NCI-H69 (cell line): ENCODE results near the gene SAMD1.

Experiments
- DNase-seq: peaks from one replicate; lab custom pipeline; 2025; lab: John Stamatoyannopoulos, UW

SAMD1 gene

DNA sequence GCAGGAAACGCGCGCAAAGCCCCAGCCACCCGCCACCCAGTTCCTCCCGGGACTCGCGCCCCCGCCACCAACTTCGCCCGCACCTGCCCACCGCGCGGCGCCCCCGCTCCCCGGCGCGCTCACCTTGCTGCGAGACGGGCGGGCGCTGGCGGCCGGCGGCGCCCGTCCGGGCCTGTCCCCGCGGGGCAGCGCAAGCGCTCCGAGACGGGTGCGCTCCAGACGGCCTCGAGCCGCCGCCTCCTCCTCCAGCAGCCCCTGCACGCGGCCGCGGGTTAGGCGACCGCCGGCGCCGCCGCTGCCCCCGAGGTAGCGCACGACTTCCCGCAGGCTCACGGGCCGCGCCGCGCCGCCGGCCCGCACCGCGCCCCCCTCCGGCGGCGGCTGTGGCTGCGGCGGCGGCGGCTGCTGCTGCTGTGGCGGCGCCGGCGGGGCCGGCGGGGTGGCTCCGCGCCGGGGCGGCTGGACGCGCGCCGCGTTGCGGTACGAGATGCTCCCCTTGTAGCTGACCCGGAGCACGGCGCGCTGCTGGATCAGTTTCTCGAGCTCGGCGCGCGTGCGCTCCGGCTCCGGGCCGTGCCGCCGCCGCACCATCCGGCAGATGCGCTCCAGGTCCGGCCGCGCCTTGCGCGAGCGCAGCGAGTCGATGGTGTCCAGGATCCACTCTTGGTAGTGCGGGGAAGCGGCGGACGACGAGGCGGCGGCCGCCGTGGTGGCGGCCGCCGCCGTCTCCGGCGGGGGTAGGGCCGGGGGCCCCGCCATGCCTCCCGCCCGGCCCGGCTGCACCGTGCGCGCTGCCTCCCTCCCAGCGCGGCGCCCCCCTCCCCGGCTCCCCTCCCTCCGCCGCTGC is 666 bp downstream of the SAMD1 start:
- DNase-seq: peak; percentile 81

DNA sequence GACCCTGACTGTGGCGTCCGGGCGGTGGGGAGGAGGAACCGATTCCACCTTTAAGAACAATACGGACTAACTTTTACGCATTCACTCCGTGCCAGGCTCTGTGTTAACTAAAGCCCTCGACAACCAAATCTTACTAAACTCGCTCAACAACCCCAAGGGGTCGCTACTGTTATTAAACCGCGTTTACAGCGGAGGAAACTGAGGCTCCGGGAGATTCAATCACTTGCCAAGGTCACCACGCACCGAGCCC is 1.2 kb downstream of the SAMD1 start:
- peak; percentile 54 for DNase-seq

- DNase-seq: no peak
Measured at GRCh38 chr19:14088634-14089411, 1.7 kb downstream of the SAMD1 start.

DNA sequence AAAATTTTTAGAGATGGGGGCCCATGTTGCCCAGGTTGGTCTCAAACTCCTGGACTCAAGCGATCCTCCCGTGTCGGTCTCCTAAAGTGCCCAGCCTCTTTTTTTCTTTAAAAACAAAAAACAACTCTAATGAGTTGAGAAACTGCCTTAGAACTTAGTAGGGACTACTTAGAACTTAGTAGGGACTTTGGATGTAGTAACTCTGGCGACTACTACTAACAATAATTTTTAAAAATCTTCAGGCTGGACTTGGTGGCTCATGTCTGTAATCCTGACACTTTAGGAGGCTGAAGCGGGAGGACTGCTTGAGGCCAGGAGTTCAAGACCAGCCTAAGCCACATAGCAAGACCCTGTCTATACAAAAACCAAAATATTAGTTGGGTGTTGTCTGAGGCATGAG is 4.5 kb downstream of the SAMD1 start:
- DNase-seq: no peak

DNA sequence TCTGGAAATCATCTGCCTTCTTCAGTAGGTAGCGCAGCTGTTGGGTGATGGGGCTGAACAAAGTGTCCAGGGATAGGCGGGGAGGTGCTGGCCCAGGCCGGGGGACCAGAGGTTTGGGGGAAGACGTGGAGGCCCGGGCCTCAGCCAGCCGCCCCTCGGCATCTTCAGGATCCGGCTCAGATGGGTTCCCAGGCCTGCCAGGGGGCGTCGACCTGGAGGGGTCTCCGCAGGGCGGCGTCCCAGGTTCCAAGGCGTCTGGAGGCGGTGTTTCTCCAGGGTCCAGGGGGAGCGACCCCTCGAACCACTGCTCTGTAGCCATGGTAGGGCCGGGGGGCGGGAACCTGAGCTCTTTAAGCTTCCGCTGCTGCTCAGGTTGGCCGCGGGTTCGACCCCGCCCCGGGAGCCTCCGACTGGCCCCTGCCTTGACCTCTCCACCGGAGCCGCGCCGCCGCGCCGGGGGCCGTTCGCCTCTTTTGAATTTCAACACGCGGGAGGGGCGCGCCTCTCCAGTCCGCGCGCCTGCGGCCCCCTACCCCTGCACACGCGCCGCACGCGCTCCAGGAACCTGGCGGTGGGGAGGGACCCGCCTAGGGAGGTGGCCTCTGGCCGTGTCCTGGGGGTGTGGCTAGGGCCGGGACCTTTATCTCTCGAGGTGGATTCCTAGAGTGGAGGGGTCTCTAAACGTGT is 5.1 kb downstream of the SAMD1 start, which contains the start of gene C19orf67:
TSS of gene C19orf67 (minus strand) at position 475 of the 687 bp plus-strand sequence. CDS start at position 319, 156 bp downstream.
- DNase-seq: no peak

- no peak for DNase-seq
Measured at GRCh38 chr19:14082675-14082960, 7.9 kb downstream of the SAMD1 start.

- peak; percentile 63 for DNase-seq
Measured at GRCh38 chr19:14081797-14082674, 8.5 kb downstream of the SAMD1 start.

- DNase-seq: peak; percentile 100
Measured at GRCh38 chr19:14080887-14081796, 9.4 kb downstream of the SAMD1 start.

DNA sequence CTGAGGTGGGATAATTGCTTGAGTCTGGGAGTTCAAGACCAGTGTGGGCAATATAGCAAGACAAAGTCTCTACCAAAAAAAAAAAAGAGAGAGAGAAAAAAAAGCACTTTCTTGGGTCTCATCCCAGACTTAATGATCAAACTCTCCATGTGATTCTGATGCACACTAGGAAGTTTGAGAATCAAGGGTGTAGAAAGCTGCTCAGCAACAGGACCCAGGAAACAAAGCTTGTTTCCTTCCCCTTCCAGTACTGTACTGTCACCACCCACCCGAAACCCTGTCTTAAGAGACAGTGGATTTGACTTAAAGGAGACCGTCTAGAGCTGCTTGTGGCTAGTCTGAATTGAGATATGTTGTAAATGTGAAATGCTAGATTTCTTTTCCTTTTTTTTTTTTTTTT is 12.1 kb downstream of the SAMD1 start:
- DNase-seq: no peak

DNA sequence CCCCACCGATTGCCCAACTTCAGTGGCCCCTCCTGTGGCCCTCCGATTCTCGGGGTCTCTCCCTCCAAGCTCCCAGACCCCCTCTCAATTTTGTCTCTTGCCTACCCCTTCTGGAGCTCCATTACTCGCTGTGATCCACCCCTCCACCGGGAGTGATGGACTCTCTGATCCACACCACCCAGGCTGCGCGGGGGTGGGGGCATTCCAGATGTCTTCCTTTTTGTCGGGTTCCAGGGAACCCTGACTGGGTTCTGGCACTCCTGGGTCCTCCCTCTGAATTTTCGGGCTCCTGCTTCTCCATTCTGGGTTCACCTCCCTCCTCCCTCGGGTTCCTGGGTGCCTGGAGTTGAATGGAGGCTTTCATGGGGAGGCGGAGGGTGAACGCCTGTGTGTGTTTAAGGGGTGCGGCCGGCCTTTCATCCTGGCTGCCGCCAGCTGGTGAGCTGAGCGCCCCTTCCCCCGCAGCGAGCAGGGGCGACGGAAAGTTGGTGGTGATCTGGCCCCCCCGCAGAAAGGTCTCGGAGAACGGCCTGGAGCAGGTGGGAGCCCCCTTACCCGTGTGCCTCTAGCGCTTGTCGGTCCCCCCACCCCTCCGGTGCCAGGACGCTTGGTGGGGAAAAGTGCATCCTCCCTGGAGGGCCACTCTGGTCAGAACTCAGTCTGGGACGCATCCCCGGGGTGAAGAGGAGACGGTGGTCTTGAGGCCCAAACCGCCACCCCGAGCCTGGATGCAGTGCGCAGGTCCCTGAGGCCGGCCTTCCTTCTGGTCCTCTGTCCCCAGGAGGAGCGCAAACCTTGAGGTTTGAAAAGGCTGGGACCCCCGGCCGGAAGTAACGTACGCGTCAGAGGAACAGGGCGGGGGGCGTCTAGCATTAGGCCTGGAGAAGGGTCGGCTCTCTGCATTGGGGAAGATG is 16.4 kb downstream of the SAMD1 start:
- DNase-seq: peak; percentile 86

DNA sequence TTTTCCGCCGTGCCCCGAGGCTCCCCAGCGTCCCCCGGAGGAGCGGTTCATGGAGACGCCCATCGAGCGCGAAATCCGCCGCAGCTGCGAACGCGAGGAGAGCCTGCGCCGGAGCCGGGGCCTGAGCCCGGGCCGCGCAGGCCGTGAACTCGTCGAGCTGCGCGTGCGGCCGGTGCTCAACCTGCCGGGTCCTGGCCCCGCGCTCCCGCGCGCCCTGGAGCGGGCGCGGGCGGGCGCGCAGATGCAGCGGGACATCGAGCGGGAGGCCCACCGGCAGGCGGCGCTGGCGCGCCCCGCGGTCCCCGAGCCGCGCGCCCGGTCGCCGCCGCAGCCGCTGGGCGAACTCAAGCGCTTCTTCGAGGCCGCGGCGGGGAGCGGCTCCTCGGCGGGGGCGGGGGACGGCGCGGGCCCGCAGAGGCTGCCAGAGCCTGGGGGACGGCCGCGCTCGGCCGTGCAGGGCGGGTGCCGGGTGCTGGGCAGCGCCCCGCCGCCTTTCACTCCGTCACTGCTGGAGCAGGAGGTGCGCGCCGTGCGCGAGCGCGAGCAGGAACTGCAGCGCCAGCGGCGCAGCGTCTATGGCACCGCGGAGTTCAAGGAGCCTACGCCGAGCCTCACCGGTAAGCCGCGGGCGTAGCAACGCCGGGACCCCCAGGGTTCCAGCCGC is 17.2 kb downstream of the SAMD1 start:
- peak; percentile 95 for DNase-seq

DNA sequence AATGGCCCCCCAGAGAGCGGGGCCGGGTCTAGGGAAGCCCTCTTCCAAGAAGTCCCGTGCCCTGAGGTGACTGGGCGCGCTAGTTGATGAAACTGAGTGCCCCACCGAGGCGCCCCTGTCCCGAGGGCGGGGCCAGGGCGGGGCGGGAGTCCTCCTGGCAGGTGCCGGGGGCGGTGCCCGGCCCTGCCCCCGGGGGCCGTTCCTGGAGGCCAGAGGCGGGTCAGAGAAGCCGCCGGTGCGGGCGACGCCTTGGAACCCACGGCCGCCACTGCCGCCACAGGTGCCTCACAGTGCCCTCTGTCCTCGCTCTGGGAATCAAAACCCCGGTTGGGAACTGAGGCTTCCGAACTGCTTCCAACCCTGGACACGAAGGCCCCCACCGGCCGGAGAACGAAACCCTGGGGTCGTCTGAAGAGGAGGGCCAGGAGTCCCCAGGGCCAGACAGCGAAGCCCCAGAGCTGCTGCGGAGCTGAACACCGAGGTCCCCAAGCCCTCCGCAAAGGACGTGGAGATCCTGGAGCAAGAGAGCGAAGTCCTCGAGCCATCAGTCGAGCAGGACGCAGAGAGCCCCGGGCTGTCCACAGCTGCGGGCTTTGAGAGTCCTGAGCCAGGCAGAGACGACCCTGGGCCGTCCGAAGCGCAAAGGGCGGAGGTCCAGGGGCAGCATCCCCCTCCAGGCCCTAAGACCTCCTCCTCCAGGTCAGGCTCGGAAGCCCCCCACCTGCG is 17.9 kb downstream of the SAMD1 start, which contains the start of gene MISP3:
TSS of gene MISP3 (plus strand) at position 252 of the 726 bp plus-strand sequence. CDS start 524 bp downstream, outside the sequence.
- DNase-seq: peak; percentile 89

DNA sequence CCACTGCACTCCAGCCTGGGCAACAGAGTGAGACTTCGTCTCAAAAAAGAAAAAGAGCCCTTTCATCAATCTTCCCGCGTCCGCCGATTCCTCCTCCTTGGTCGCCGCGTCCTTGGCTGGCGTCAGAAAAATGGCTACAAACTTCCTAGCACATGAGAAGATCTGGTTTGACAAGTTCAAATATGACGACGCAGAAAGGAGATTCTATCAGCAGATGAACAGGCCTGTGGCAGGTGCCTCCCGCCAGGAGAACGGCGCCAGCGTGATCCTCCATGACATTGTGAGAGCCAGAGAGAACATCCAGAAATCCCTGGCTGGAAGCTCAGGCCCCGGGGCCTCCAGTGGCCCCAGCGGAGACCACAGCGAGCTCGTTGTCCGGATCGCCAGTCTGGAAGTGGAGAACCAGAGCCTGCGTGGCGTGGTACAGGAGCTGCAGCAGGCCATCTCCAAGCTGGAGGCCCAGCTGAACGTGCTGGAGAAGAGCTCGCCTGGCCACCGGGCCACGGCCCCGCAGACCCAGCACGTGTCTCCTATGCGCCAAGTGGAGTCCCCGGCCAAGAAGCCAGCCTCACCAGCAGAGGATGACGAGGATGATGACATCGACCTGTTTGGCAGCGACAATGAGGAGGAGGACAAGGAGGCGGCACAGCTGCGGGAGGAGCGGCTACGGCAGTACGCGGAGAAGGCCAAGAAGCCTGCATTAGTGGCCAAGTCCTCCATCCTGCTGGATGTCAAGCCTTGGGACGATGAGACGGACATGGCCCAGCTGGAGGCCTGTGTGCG is 20.1 kb downstream of the SAMD1 start:
- no peak for DNase-seq

DNA sequence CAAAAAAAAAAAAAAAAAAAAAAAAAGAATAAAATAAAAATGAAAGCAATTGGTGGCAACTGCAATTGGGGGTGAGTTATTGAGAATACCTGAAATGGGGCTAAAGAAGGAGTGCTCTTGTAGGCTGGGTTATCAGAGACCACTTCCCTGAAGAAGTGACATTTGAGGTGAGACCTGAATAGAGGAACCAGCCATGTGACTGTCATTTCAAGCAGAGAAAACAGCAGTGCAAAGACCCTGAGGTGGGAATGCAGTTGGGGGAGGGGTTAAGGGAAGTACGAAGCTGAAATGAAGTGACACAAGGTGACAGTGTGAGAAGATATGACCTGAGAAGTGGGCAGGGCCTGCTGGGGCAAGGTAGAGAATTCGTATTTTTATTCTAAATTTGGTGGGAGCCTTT is 24.4 kb downstream of the SAMD1 start:
- DNase-seq: no peak

DNA sequence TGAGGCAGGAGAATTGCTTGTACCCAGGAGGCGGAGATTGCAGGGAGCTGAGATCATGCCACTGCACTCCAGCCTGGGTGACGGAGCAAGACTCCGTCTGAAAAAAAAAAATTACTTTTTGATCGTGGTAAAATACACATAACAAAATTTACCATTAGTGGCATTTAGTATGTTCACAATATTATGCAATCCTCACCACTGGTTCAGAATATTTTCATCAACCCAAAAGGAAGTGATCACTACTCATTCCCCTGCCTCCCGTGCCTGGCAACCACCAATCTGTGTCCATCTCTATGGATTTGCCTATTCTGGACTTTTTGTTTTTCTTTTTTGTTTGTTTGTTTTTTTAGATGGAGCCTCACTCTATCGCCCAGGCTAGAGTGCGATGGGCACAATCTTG is 27.4 kb downstream of the SAMD1 start:
- DNase-seq: no peak

DNA sequence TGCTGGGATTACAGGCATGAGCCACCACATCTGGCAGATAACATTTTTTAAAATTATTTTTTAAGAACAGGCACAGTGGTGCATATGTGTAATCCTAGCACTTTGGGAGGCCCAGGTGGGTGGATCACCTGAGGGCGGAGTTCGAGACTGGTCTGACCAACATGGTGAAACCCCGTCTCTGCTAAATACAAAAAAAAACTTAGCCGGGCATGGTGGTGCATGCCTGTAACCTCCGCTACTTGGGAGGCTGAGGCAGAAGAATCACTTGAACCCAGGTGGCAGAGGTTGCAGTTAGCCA is 28.0 kb downstream of the SAMD1 start:
- no peak for DNase-seq

- DNase-seq: no peak
Measured at GRCh38 chr19:14061751-14062557, 28.6 kb downstream of the SAMD1 start, which contains the start of gene PALM3. Gene PALM3 (minus strand): TSS chr19:14062076. CDS start chr19:14061980, 96 bp downstream.
